H1 (cell line): ENCODE results near the gene AMER2. TPM values are rescaled to one million over a fixed set of nuclear protein-coding genes. Genes with fewer than 3 reads are reported as not detected.

ENCODE experiments used
- CTCF ChIA-PET: fragments of 300-600 bp; sonication (Branson Sonifier 250); formaldehyde crosslinking; loops from one replicate; lab custom pipeline; 2021; ENCODE audit not compliant: partially characterized antibody; lab: Charles Lee
- POLR2A ChIA-PET: fragments of 300-600 bp; sonication (Branson Sonifier 250); formaldehyde crosslinking; loops from one replicate; lab custom pipeline; 2021; ENCODE audit warnings: inconsistent platforms; ENCODE audit not compliant: partially characterized antibody; lab: Charles Lee
- DNase-seq, 2 experiments: peaks; one replicate each; pipeline versions ENCODE4 v3.0.0 to v3.0.0-alpha.2; 2010 to 2022; ENCODE audit warnings: low spot score in 2 of 2, low read depth in 1 of 2, mixed read lengths in 1 of 2
- FAIRE-seq: peaks from 2 replicates; lab custom pipeline; 2011; peaks lifted over from hg19 to GRCh38; lab: Jason Lieb, UNC
- H2AFZ ChIP-seq: 2 replicates; pipeline ENCODE4 v1.8.1; 2012; ENCODE audit warnings: low read length, inconsistent platforms
- H2AK5ac ChIP-seq: 2 replicates; pipeline ENCODE4 v1.6.1; 2013; ENCODE audit warnings: low read depth, low read length
- H2BK120ac ChIP-seq: replicated peaks from 2 replicates; pipeline ENCODE3; 2013; ENCODE audit warnings: low read depth, low read length, inconsistent platforms
- H2BK12ac ChIP-seq: 2 replicates; pipeline ENCODE4 v1.6.1; 2013; ENCODE audit warnings: low read depth, low read length
- H2BK15ac ChIP-seq: 2 replicates; pipeline ENCODE4 v1.6.1; 2013; ENCODE audit warnings: low read length
- H2BK20ac ChIP-seq: 2 replicates; pipeline ENCODE4 v1.6.1; 2013; ENCODE audit warnings: low read length
- H2BK5ac ChIP-seq: 2 replicates; pipeline ENCODE4 v1.6.1; 2013; ENCODE audit warnings: low read depth, low read length
- H3K14ac ChIP-seq: 2 replicates; pipeline ENCODE4 v1.6.1; 2013; ENCODE audit warnings: inconsistent platforms; ENCODE audit not compliant: insufficient read length
- H3K18ac ChIP-seq: 2 replicates; pipeline ENCODE4 v1.6.1; 2013; ENCODE audit warnings: low read length; ENCODE audit errors: extremely low read depth
- H3K23ac ChIP-seq: 2 replicates; pipeline ENCODE4 v1.6.1; 2013; ENCODE audit warnings: inconsistent platforms; ENCODE audit not compliant: insufficient read length
- H3K23me2 ChIP-seq: 2 replicates; pipeline ENCODE4 v1.6.1; 2013; ENCODE audit warnings: low read depth, low read length
- H3K27ac ChIP-seq: 2 replicates; pipeline ENCODE4 v1.6.1; 2011; ENCODE audit warnings: low read depth, low read length, inconsistent platforms
- H3K27me3 ChIP-seq, 4 experiments: replicated peaks in 1 of 4; 1 replicate in 1 of 4; 2 replicates in 3 of 4; pipeline versions ENCODE4 v1.6.1 to v1.8.1; 2011 to 2013; ENCODE audit warnings: low read length in 3 of 4, mild to moderate bottlenecking in 3 of 4, inconsistent platforms in 2 of 4, mixed read lengths in 2 of 4, moderate library complexity in 1 of 4; ENCODE audit not compliant: control insufficient read depth in 3 of 4, insufficient read depth in 3 of 4; ENCODE audit errors: extremely low read depth in 1 of 4
- H3K36me3 ChIP-seq, 4 experiments: 2 replicates each; pipeline versions ENCODE4 v1.6.1 to v1.8.1; 2011 to 2013; ENCODE audit warnings: mild to moderate bottlenecking in 4 of 4, low read length in 3 of 4, moderate library complexity in 2 of 4, control low read depth in 1 of 4, inconsistent platforms in 1 of 4; ENCODE audit not compliant: insufficient read depth in 4 of 4, control insufficient read depth in 2 of 4
- H3K4ac ChIP-seq: replicated peaks from 2 replicates; pipeline ENCODE3; 2013; ENCODE audit warnings: low read length, low read depth, mixed read lengths, inconsistent platforms; ENCODE audit not compliant: insufficient read length
- H3K4me1 ChIP-seq, 4 experiments: replicated peaks in 1 of 4; 1 replicate in 1 of 4; 2 replicates in 3 of 4; pipeline versions ENCODE4 v1.6.1 to v1.8.1; 2011 to 2013; ENCODE audit warnings: low read length in 3 of 4, inconsistent platforms in 2 of 4, mixed read lengths in 1 of 4; ENCODE audit not compliant: insufficient read depth in 4 of 4, control insufficient read depth in 3 of 4
- H3K4me2 ChIP-seq, 2 experiments: 2 replicates each; pipeline versions ENCODE4 v1.6.1 to v1.8.1; 2011 to 2013; ENCODE audit warnings: low read depth in 2 of 2, low read length in 2 of 2, control low read depth in 1 of 2, inconsistent platforms in 1 of 2, mild to moderate bottlenecking in 1 of 2; ENCODE audit not compliant: insufficient read depth in 1 of 2
- H3K4me3 ChIP-seq, 4 experiments: fragments of 200-600, 300-600 bp in 1 of 4; sonication (generic), shearing (Covaris generic), sonication (Bioruptor Twin) in 1 of 4; 2 replicates each; pipeline versions ENCODE4 v1.5.1 to v1.8.1; 2011 to 2016; ENCODE audit warnings: low read length in 4 of 4, low read depth in 3 of 4, control low read depth in 2 of 4, inconsistent platforms in 2 of 4, mild to moderate bottlenecking in 2 of 4, mixed read lengths in 1 of 4, moderate library complexity in 1 of 4; ENCODE audit not compliant: insufficient read depth in 2 of 4; ENCODE audit errors: extremely low read depth in 1 of 4
- H3K56ac ChIP-seq: replicated peaks from 2 replicates; pipeline ENCODE3; 2013; ENCODE audit warnings: low read depth, mild to moderate bottlenecking, mixed read lengths, low read length, inconsistent platforms; ENCODE audit not compliant: insufficient read length
- H3K79me1 ChIP-seq: 2 replicates; pipeline ENCODE4 v1.6.1; 2013; ENCODE audit warnings: low read depth, low read length, control low read depth
- H3K79me2 ChIP-seq, 2 experiments: 2 replicates each; pipeline versions ENCODE4 v1.6.1 to v1.8.1; 2012 to 2013; ENCODE audit warnings: low read length in 2 of 2, mild to moderate bottlenecking in 2 of 2, inconsistent platforms in 1 of 2; ENCODE audit not compliant: insufficient read depth in 2 of 2, control insufficient read depth in 1 of 2
- H3K9ac ChIP-seq, 4 experiments: replicated peaks in 1 of 4; 1 replicate in 1 of 4; 2 replicates in 3 of 4; pipeline versions ENCODE4 v1.6.1 to v1.8.1; 2011 to 2013; ENCODE audit warnings: low read depth in 3 of 4, low read length in 3 of 4, control low read depth in 2 of 4, mild to moderate bottlenecking in 2 of 4, moderate library complexity in 2 of 4, inconsistent platforms in 1 of 4; ENCODE audit errors: extremely low read depth in 1 of 4
- H3K9me3 ChIP-seq, 2 experiments: 2 replicates each; pipeline versions ENCODE4 v1.6.1 to v1.8.1; 2012 to 2013; ENCODE audit warnings: mild to moderate bottlenecking in 2 of 2, moderate library complexity in 2 of 2, control low read depth in 1 of 2, inconsistent platforms in 1 of 2, low read depth in 1 of 2, low read length in 1 of 2, mixed read lengths in 1 of 2; ENCODE audit not compliant: insufficient read depth in 2 of 2
- H4K20me1 ChIP-seq, 2 experiments: replicated peaks in 1 of 2; 2 replicates each; pipeline versions ENCODE3 to v1.8.1; 2011 to 2013; ENCODE audit warnings: inconsistent platforms in 2 of 2, low read length in 2 of 2, mild to moderate bottlenecking in 1 of 2; ENCODE audit not compliant: insufficient read depth in 2 of 2, control insufficient read depth in 1 of 2
- H4K5ac ChIP-seq: 2 replicates; pipeline ENCODE4 v1.6.1; 2013; ENCODE audit warnings: low read length, low read depth, mixed read lengths, inconsistent platforms; ENCODE audit not compliant: insufficient read length
- H4K8ac ChIP-seq: 2 replicates; pipeline ENCODE4 v1.8.0; 2013; ENCODE audit warnings: mild to moderate bottlenecking, moderate library complexity, low read length, inconsistent platforms; ENCODE audit not compliant: insufficient read depth; ENCODE audit errors: extremely low read depth
- H4K91ac ChIP-seq: replicated peaks from 2 replicates; pipeline ENCODE3; 2013; ENCODE audit warnings: low read length, mixed read lengths, inconsistent platforms; ENCODE audit not compliant: insufficient read length
- BACH1 ChIP-seq: IDR thresholded peaks from 2 replicates; pipeline ENCODE4 v1.6.1; 2012; ENCODE audit warnings: low read length, improper control_type of control experiment
- BCL11A ChIP-seq, 2 experiments: IDR thresholded peaks; one replicate each; pipeline ENCODE4 v1.6.1; 2011; ENCODE audit warnings: low read depth in 2 of 2, low read length in 2 of 2, mild to moderate bottlenecking in 2 of 2
- CHD1 ChIP-seq: IDR thresholded peaks from 2 replicates; pipeline ENCODE4 v1.6.1; 2012; ENCODE audit warnings: low read depth, low read length, improper control_type of control experiment
- CHD2 ChIP-seq: IDR thresholded peaks from 2 replicates; pipeline ENCODE4 v1.6.1; 2012; ENCODE audit warnings: low read length, improper control_type of control experiment
- E2F6 ChIP-seq: IDR thresholded peaks from 2 replicates; pipeline ENCODE4 v1.6.1; 2012; ENCODE audit warnings: inconsistent platforms
- HDAC2 ChIP-seq, 2 experiments: fragments of 300-600 bp in 1 of 2; sonication (generic) in 1 of 2; IDR thresholded peaks; 2 replicates each; pipeline ENCODE4 v1.6.1; 2011 to 2012; ENCODE audit warnings: low read depth in 2 of 2, low read length in 2 of 2, mild to moderate bottlenecking in 2 of 2, moderate library complexity in 2 of 2, borderline replicate concordance in 1 of 2, inconsistent platforms in 1 of 2
- JUND ChIP-seq: IDR thresholded peaks from 2 replicates; pipeline ENCODE4 v1.6.1; 2011; ENCODE audit warnings: mild to moderate bottlenecking, improper control_type of control experiment, low read length
- NANOG ChIP-seq: IDR thresholded peaks from 2 replicates; pipeline ENCODE4 v1.6.1; 2011; ENCODE audit warnings: low read length, low read depth, mild to moderate bottlenecking, inconsistent platforms; ENCODE audit not compliant: insufficient read depth, poor library complexity, severe bottlenecking
- POLR2A ChIP-seq, 2 experiments: IDR thresholded peaks; 1 replicate in 1 of 2; 2 replicates in 1 of 2; pipeline ENCODE4 v1.6.1; 2011; ENCODE audit warnings: low read depth in 2 of 2, low read length in 2 of 2, mild to moderate bottlenecking in 2 of 2; ENCODE audit errors: control extremely low read depth in 1 of 2
- POLR2AphosphoS5 ChIP-seq: IDR thresholded peaks from 2 replicates; pipeline ENCODE4 v1.6.1; 2011; ENCODE audit warnings: low read depth, low read length
- POU5F1 ChIP-seq: IDR thresholded peaks from 2 replicates; pipeline ENCODE4 v1.6.1; 2011; ENCODE audit warnings: low read depth, mild to moderate bottlenecking, low read length, moderate library complexity
- SP1 ChIP-seq: IDR thresholded peaks from 2 replicates; pipeline ENCODE4 v1.6.1; 2011; ENCODE audit warnings: low read depth, low read length
- SP4 ChIP-seq: IDR thresholded peaks from 2 replicates; pipeline ENCODE4 v1.6.1; 2012; ENCODE audit warnings: low read length, inconsistent platforms
- SUZ12 ChIP-seq: fragments of 200-600 bp; sonication (generic); IDR thresholded peaks from 2 replicates; pipeline ENCODE4 v1.6.1; 2012; ENCODE audit warnings: mild to moderate bottlenecking, inconsistent platforms, low read length, moderate library complexity, mixed read lengths
- TAF1 ChIP-seq: IDR thresholded peaks from 2 replicates; pipeline ENCODE4 v1.6.1; 2011; ENCODE audit warnings: mild to moderate bottlenecking, low read depth, low read length
- TEAD4 ChIP-seq: IDR thresholded peaks from 2 replicates; pipeline ENCODE4 v1.6.1; 2012; ENCODE audit warnings: low read depth, low read length, inconsistent platforms, mixed read lengths
- WGBS, 2 experiments: shearing (Covaris generic) in 1 of 2; methylation state at CpG; one replicate each; pipeline versions ENCODE4 v1.1.6 to v1.1.7; 2013 to 2015; ENCODE audit warnings: low lambda C conversion rate in 2 of 2, mixed read lengths in 2 of 2, inconsistent platforms in 1 of 2, low coverage in 1 of 2, missing lambda C conversion rate in 1 of 2; ENCODE audit not compliant: insufficient replicate concordance in 2 of 2, insufficient coverage in 1 of 2, insufficient read length in 1 of 2; ENCODE audit errors: extremely low coverage in 1 of 2, missing lambda C conversion rate in 1 of 2; 5-methylcytosine and 5-hydroxymethylcytosine counted together
- polyA plus RNA-seq, 7 experiments: library from polyadenylated mRNA; depleted of rRNA in 3 of 7; stranded (reverse) in 5 of 7; unstranded in 2 of 7; fragments of >200 nt in 5 of 7; fragments of 200-250 nt in 2 of 7; gene quantifications; 1 replicate in 5 of 7; 2 replicates in 1 of 7; 4 replicates in 1 of 7; pipeline versions ENCODE4 v1.2.1 to v1.2.3, GENCODE V29; 2011 to 2013; ENCODE audit warnings: missing spikeins in 2 of 7, mixed read lengths in 2 of 7
- total RNA-seq: library from RNA; stranded (reverse); fragmentation: NEBNext Ultra II Directional; extraction: Animal tissue kit (Norgen Biotek cat#: 25700); gene quantifications from 2 replicates; pipeline ENCODE4 v1.2.1, GENCODE V29; 2021

AMER2 gene
- total and polyA plus RNA-seq, 2 of the 8 experiments (the other 6 are each of a cell fraction or from before 2014, with no cell fraction given), result 0.14 to 0.50 TPM

GRCh38 chr13:25200783-25201182 lies 28.7 kb upstream of the AMER2 start:
- Histone ChIP-seq H3K36me3 (no peaks in the 10 kb centered on the region), H4K5ac (no peak overlapping the region), H2BK12ac (no peak overlapping the region), H3K4ac (no peak overlapping the region), H3K79me1 (no peaks in the 10 kb centered on the region), H2BK5ac (no peak overlapping the region), H3K4me1 (peaks cover 0 to 5% (median under 1%) of the 10 kb centered on the region in 4 experiments; a peak in 2 of 7 replicates), H2BK15ac (no peak overlapping the region), H2AFZ (no peak overlapping the region), H3K79me2 (no peaks in the 10 kb centered on the region), H4K91ac (no peak overlapping the region), H2BK120ac (no peak overlapping the region), H3K27me3 (no peaks in the 10 kb centered on the region), H3K18ac (no peak overlapping the region), H3K14ac (no peak overlapping the region), H4K20me1 (no peaks in the 10 kb centered on the region), H3K23me2 (no peaks in the 10 kb centered on the region), H2BK20ac (no peak overlapping the region), H3K9ac (no peak overlapping the region), H3K4me3 (no peak overlapping the region), H3K9me3 (no peaks in the 10 kb centered on the region), H3K4me2 (no peak overlapping the region), H2AK5ac (no peak overlapping the region), H4K8ac (no peak overlapping the region), H3K56ac (no peak overlapping the region), H3K27ac (no peak overlapping the region), H3K23ac (no peak overlapping the region)
- WGBS, 2 experiments, result 82% methylated on average over 4 of the region's 4 CpGs; no CpG with 5 or more reads in 1 of the 2 experiments
- no peak for DNase-seq
- ChIA-PET POLR2A (no interaction called here), CTCF (no interaction called here)
- no peak for FAIRE-seq
- TF ChIP-seq CHD2 (no peak), TAF1 (no peak), POLR2AphosphoS5 (no peak), NANOG (no peak), TEAD4 (no peak), BACH1 (no peak), SP1 (no peak), SUZ12 (no peak), E2F6 (no peak), HDAC2 (IDR thresholded peaks at IDR 0.05; ENCODE audit: borderline replicate concordance in 1 of 2, low read depth in 2 of 2, low read length in 2 of 2) (no peak), CHD1 (no peak), JUND (no peak), SP4 (no peak), POU5F1 (no peak), BCL11A (IDR thresholded peaks at IDR 0.05; ENCODE audit: low read depth in 2 of 2, low read length in 2 of 2) (no peak), POLR2A (IDR thresholded peaks at IDR 0.05; ENCODE audit: control extremely low read depth in 1 of 2, low read depth in 2 of 2, low read length in 2 of 2) (no peak)
